ENCODE measurements around the gene RBP5.

DNA sequence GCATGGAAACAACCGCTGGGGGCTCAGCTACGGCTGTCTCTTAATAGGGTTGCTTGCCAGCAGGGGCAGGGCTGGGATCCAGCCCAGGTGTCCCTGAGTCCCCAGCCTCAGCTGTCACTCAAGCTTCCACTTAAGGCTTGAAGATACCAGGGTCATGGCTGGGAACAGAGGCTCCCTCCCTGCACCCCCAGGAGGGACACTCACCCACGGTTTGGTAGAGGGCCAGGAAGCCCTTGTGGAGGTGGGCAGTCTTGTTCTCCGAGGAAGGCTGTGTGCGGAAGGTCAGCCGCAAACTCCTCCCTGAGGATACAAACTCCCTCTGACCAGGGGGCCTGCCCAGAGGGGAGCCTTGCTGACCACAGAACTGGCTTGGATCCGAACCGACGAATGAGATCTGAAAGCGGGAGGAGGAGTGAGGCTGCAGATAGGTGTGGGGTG lies 27.0 kb downstream of the RBP5 start:
- TF ChIP-seq, protein P1, sequence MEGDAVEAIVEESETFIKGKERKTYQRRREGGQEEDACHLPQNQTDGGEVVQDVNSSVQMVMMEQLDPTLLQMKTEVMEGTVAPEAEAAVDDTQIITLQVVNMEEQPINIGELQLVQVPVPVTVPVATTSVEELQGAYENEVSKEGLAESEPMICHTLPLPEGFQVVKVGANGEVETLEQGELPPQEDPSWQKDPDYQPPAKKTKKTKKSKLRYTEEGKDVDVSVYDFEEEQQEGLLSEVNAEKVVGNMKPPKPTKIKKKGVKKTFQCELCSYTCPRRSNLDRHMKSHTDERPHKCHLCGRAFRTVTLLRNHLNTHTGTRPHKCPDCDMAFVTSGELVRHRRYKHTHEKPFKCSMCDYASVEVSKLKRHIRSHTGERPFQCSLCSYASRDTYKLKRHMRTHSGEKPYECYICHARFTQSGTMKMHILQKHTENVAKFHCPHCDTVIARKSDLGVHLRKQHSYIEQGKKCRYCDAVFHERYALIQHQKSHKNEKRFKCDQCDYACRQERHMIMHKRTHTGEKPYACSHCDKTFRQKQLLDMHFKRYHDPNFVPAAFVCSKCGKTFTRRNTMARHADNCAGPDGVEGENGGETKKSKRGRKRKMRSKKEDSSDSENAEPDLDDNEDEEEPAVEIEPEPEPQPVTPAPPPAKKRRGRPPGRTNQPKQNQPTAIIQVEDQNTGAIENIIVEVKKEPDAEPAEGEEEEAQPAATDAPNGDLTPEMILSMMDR (IDR thresholded peaks at IDR 0.05), result no peak
- TF ChIP-seq POLR2A (IDR thresholded peaks at IDR 0.05), result no peak
- no peak for TF ChIP-seq POLR2AphosphoS5 (IDR thresholded peaks at IDR 0.05)

Measured in stomach (tissue), 4 donors.